Keratinocyte (primary cell): ENCODE results near the gene KSR1. TPM values are rescaled to one million over a fixed set of nuclear protein-coding genes. Genes with fewer than 3 reads are reported as not detected.

Experiments used
- DNase-seq: peaks from one replicate; pipeline ENCODE4 v3.0.0-alpha.2; 2011; ENCODE audit warnings: low read depth, missing footprints, low spot score
- FAIRE-seq: peaks from 2 replicates; lab custom pipeline; 2011; peaks lifted over from hg19 to GRCh38; lab: Jason Lieb, UNC
- H2AFZ ChIP-seq: 2 replicates; pipeline ENCODE4 v1.6.0; 2012; ENCODE audit warnings: low read length, control low read depth, inconsistent platforms; ENCODE audit not compliant: control insufficient read depth
- H3K27ac ChIP-seq: 2 replicates; pipeline ENCODE4 v1.5.1; 2011; ENCODE audit warnings: low read length; ENCODE audit not compliant: control insufficient read depth, insufficient read depth
- H3K27me3 ChIP-seq: 3 replicates; pipeline ENCODE4 v1.6.0; 2011; ENCODE audit warnings: low read length; ENCODE audit not compliant: control insufficient read depth, insufficient read depth; ENCODE audit errors: extremely low read depth
- H3K36me3 ChIP-seq, 2 experiments: 2 replicates in 1 of 2; 3 replicates in 1 of 2; pipeline ENCODE4 v1.5.1; 2011; ENCODE audit warnings: low read length in 2 of 2, mild to moderate bottlenecking in 1 of 2; ENCODE audit not compliant: control insufficient read depth in 2 of 2, insufficient read depth in 2 of 2; ENCODE audit errors: extremely low read depth in 1 of 2
- H3K4me1 ChIP-seq: 3 replicates; pipeline ENCODE4 v1.5.1; 2011; ENCODE audit warnings: low read length; ENCODE audit not compliant: control insufficient read depth, insufficient read depth; ENCODE audit errors: extremely low read depth
- H3K4me2 ChIP-seq: 3 replicates; pipeline ENCODE4 v1.6.0; 2011; ENCODE audit warnings: low read depth, low read length; ENCODE audit not compliant: control insufficient read depth, insufficient read depth; ENCODE audit errors: extremely low read depth
- H3K4me3 ChIP-seq, 3 experiments: fragments of 200-600 bp in 1 of 3; sonication (generic) in 1 of 3; 2 replicates in 2 of 3; 3 replicates in 1 of 3; pipeline ENCODE4 v1.5.1; 2011 to 2016; ENCODE audit warnings: low read length in 3 of 3, mild to moderate bottlenecking in 3 of 3, control low read depth in 2 of 3, inconsistent platforms in 1 of 3, low read depth in 1 of 3, mixed read lengths in 1 of 3, mixed run types in 1 of 3, moderate library complexity in 1 of 3; ENCODE audit not compliant: control insufficient read depth in 2 of 3, insufficient read depth in 2 of 3; ENCODE audit errors: extremely low read depth in 1 of 3
- H3K79me2 ChIP-seq: 2 replicates; pipeline ENCODE4 v1.6.0; 2012; ENCODE audit warnings: low read length; ENCODE audit not compliant: control insufficient read depth, insufficient read depth
- H3K9ac ChIP-seq: 3 replicates; pipeline ENCODE4 v1.6.0; 2011; ENCODE audit warnings: low read length; ENCODE audit not compliant: control insufficient read depth, insufficient read depth; ENCODE audit errors: extremely low read depth
- H3K9me1 ChIP-seq: 3 replicates; pipeline ENCODE4 v1.6.0; 2011; ENCODE audit warnings: low read length; ENCODE audit not compliant: control insufficient read depth, insufficient read depth; ENCODE audit errors: extremely low read depth
- H3K9me3 ChIP-seq: 2 replicates; pipeline ENCODE4 v1.5.1; 2012; ENCODE audit warnings: low read depth, low read length; ENCODE audit not compliant: control insufficient read depth
- H4K20me1 ChIP-seq: 3 replicates; pipeline ENCODE4 v1.6.0; 2011; ENCODE audit warnings: low read length; ENCODE audit not compliant: control insufficient read depth, insufficient read depth; ENCODE audit errors: extremely low read depth
- CTCF ChIP-seq, 3 experiments: IDR thresholded peaks in 1 of 3; conservative IDR thresholded peaks in 1 of 3; optimal IDR thresholded peaks in 1 of 3; 2 replicates in 2 of 3; 3 replicates in 1 of 3; pipeline versions ENCODE3 to v1.5.1; 2011; ENCODE audit warnings: low read length in 3 of 3, mild to moderate bottlenecking in 3 of 3, moderate library complexity in 2 of 3, control low read depth in 1 of 3, inconsistent platforms in 1 of 3; ENCODE audit not compliant: insufficient read depth in 2 of 3; ENCODE audit errors: extremely low read depth in 1 of 3
- EZH2 ChIP-seq: IDR thresholded peaks from one replicate; pipeline ENCODE4 v1.6.1; 2012; ENCODE audit warnings: inconsistent platforms, mild to moderate bottlenecking, low read length, moderate library complexity
- dilution Hi-C: fragments of 300-500 bp; cut with MboI; formaldehyde crosslinking; loops from one replicate; pipeline ENCODE4 v1.7.0; 2020; ENCODE audit warnings: low sequenced_read_pairs; ENCODE audit not compliant: extremely low pct_ligation_motif_present
- polyA plus RNA-seq, 5 experiments: library from polyadenylated mRNA; depleted of rRNA in 3 of 5; stranded (reverse) in 3 of 5; stranded (forward) in 1 of 5; unstranded in 1 of 5; fragments of >200 nt; gene quantifications; 1 replicate in 1 of 5; 2 replicates in 3 of 5; 3 replicates in 1 of 5; pipeline versions ENCODE4 v1.2.1 to v1.2.3, GENCODE V29; 2011 to 2012; ENCODE audit warnings: missing spikeins in 2 of 5, low read depth in 1 of 5, low replicate concordance in 1 of 5

The KSR1 gene
- polyA plus RNA-seq, 1 donor (not counting 4 experiments of a cell fraction or from before 2014, with no cell fraction given): 1.3 TPM

- H3K9ac ChIP-seq: no peak overlapping the region
- H3K9me1 ChIP-seq: peaks cover 4% of the 10 kb centered on the region
- H3K4me2 ChIP-seq: no peak overlapping the region
- no peak overlapping the region for H3K27ac ChIP-seq
- dilution Hi-C loops: no loop called here
- no peak overlapping the region for H2AFZ ChIP-seq
- peaks cover 11% of the 10 kb centered on the region for H3K4me1 ChIP-seq
- no peaks in the 10 kb centered on the region for H4K20me1 ChIP-seq
- H3K4me3 ChIP-seq: no peak overlapping the region
- no peaks in the 10 kb centered on the region for H3K36me3 ChIP-seq
- DNase-seq (no peak), FAIRE-seq (no peak)
- no peaks in the 10 kb centered on the region for H3K27me3 ChIP-seq
- no peaks in the 10 kb centered on the region for H3K9me3 ChIP-seq
- TF ChIP-seq CTCF (optimal IDR thresholded peaks at IDR 0.05 in 1 of 3, IDR thresholded peaks at IDR 0.05 in 1 of 3, conservative IDR thresholded peaks at IDR 0.05 in 1 of 3; ENCODE audit: extremely low read depth in 1 of 3, insufficient read depth in 2 of 3, low read length in 3 of 3) (no peak), EZH2 (no peak)
- H3K79me2 ChIP-seq: no peaks in the 10 kb centered on the region
Observed at GRCh38 chr17:27490391-27490790, 34.1 kb downstream of the KSR1 start.

- Histone ChIP-seq H2AFZ (no peak overlapping the region), H3K9ac (no peak overlapping the region), H3K9me1 (peaks cover 4% of the 10 kb centered on the region), H3K79me2 (no peaks in the 10 kb centered on the region), H3K27ac (no peak overlapping the region), H4K20me1 (no peaks in the 10 kb centered on the region), H3K4me2 (no peak overlapping the region), H3K27me3 (no peaks in the 10 kb centered on the region), H3K36me3 (no peaks in the 10 kb centered on the region), H3K9me3 (no peaks in the 10 kb centered on the region), H3K4me3 (no peak overlapping the region), H3K4me1 (peaks cover 18% of the 10 kb centered on the region)
- DNase-seq: no peak
- FAIRE-seq: no peak
- dilution Hi-C loops: no loop called here
- no peak for TF ChIP-seq EZH2
Observed at GRCh38 chr17:27491713-27492190, 35.5 kb downstream of the KSR1 start.

GRCh38 chr17:27492470-27492869 is 36.2 kb downstream of the KSR1 start:
- dilution Hi-C loops: no loop called here
- no peak for FAIRE-seq
- TF ChIP-seq CTCF (optimal IDR thresholded peaks at IDR 0.05 in 1 of 3, IDR thresholded peaks at IDR 0.05 in 1 of 3, conservative IDR thresholded peaks at IDR 0.05 in 1 of 3; ENCODE audit: extremely low read depth in 1 of 3, insufficient read depth in 2 of 3, low read length in 3 of 3) (no peak), EZH2 (no peak)

More at GRCh38 chr17:27492470-27492869, 36.2 kb downstream of the KSR1 start:
- Histone ChIP-seq H4K20me1 (no peaks in the 10 kb centered on the region), H3K27ac (no peak overlapping the region), H3K4me2 (no peak overlapping the region), H2AFZ (no peak overlapping the region), H3K27me3 (no peaks in the 10 kb centered on the region), H3K4me3 (no peak overlapping the region), H3K9me3 (no peaks in the 10 kb centered on the region), H3K79me2 (no peaks in the 10 kb centered on the region), H3K9me1 (peaks cover 4% of the 10 kb centered on the region), H3K9ac (no peak overlapping the region), H3K36me3 (no peaks in the 10 kb centered on the region), H3K4me1 (peaks cover 23% of the 10 kb centered on the region)
- no peak for DNase-seq
